Right atrium auricular region (tissue), 2 donors: ENCODE measurements around the gene UQCR11. TPM values are rescaled to one million over a fixed set of nuclear protein-coding genes. Genes with fewer than 3 reads are reported as not detected.

Source experiments
- DNase-seq: peaks from one replicate; pipeline ENCODE4 v3.0.0-alpha.2; 2019; ENCODE audit warnings: low spot score
- H3K27ac ChIP-seq, 2 donors: fragments of 200-600 bp; sonication (generic); 1 replicate in 1 of 2; 2 replicates in 1 of 2; pipeline ENCODE4 v1.5.1; 2016 to 2019
- H3K27me3 ChIP-seq, 2 donors: fragments of 200-600 bp; sonication (generic); one replicate each; pipeline versions ENCODE4 v1.5.1 to v1.6.0; 2017 to 2019
- H3K36me3 ChIP-seq: fragments of 200-600 bp; sonication (generic); one replicate; pipeline ENCODE4 v1.5.1; 2016
- H3K4me1 ChIP-seq, 2 donors: fragments of 200-600 bp; sonication (generic); one replicate each; pipeline versions ENCODE4 v1.5.1 to v1.6.0; 2017 to 2019
- H3K4me3 ChIP-seq, 2 donors: fragments of 200-600 bp; sonication (generic); 1 replicate in 1 of 2; 2 replicates in 1 of 2; pipeline ENCODE4 v1.5.1; 2017 to 2019; ENCODE audit warnings: mild to moderate bottlenecking in 1 of 2, moderate library complexity in 1 of 2
- H3K9me3 ChIP-seq, 2 donors: fragments of 200-600 bp; sonication (generic); one replicate each; pipeline ENCODE4 v1.5.1; 2019
- total RNA-seq, 2 donors: library from RNA; depleted of rRNA; stranded (reverse); fragments of >200 nt; gene quantifications; one replicate each; pipeline ENCODE4 v1.1.0, GENCODE V29; 2016
- TF ChIP-seq, protein P1 (sequence below), 2 donors: fragments of 200-600 bp; sonication (generic); IDR thresholded peaks; one replicate each; pipeline ENCODE4 v1.5.1; 2019; ENCODE audit warnings: antibody characterized with exemption in 2 of 2

Gene UQCR11
- total RNA-seq, 2 donors from 2014 or later, result 172 to 191 TPM

DNA sequence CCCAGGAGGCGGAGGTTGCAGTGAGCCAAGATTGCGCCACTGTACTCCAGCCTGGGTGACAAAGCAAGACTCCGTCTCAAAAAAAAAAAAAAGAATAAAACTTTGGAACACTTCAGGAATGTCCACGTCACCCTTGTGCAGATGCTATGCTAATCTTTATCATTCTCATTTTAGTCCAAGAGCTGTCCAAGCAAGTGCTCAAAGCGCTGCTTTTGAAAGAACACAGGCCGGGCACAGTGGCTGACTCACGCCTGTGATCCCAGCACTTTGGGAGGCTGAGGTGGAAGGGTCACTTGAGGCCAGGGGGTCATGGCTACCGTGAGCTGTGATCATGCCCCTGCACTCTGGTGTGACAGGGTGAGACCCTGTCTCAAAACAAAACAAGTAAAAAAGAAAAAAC, 11.1 kb upstream of the UQCR11 start:
- peaks cover 35% of the 10 kb centered on the region for H3K36me3 ChIP-seq
- TF ChIP-seq, protein P1, sequence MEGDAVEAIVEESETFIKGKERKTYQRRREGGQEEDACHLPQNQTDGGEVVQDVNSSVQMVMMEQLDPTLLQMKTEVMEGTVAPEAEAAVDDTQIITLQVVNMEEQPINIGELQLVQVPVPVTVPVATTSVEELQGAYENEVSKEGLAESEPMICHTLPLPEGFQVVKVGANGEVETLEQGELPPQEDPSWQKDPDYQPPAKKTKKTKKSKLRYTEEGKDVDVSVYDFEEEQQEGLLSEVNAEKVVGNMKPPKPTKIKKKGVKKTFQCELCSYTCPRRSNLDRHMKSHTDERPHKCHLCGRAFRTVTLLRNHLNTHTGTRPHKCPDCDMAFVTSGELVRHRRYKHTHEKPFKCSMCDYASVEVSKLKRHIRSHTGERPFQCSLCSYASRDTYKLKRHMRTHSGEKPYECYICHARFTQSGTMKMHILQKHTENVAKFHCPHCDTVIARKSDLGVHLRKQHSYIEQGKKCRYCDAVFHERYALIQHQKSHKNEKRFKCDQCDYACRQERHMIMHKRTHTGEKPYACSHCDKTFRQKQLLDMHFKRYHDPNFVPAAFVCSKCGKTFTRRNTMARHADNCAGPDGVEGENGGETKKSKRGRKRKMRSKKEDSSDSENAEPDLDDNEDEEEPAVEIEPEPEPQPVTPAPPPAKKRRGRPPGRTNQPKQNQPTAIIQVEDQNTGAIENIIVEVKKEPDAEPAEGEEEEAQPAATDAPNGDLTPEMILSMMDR (IDR thresholded peaks at IDR 0.05), result no peak
- no peaks in the 10 kb centered on the region for H3K27me3 ChIP-seq
- H3K4me1 ChIP-seq, result no peaks in the 10 kb centered on the region
- no peak for DNase-seq
- H3K9me3 ChIP-seq, result no peaks in the 10 kb centered on the region
- H3K4me3 ChIP-seq, result no peak overlapping the region
- H3K27ac ChIP-seq, result no peak overlapping the region

DNA sequence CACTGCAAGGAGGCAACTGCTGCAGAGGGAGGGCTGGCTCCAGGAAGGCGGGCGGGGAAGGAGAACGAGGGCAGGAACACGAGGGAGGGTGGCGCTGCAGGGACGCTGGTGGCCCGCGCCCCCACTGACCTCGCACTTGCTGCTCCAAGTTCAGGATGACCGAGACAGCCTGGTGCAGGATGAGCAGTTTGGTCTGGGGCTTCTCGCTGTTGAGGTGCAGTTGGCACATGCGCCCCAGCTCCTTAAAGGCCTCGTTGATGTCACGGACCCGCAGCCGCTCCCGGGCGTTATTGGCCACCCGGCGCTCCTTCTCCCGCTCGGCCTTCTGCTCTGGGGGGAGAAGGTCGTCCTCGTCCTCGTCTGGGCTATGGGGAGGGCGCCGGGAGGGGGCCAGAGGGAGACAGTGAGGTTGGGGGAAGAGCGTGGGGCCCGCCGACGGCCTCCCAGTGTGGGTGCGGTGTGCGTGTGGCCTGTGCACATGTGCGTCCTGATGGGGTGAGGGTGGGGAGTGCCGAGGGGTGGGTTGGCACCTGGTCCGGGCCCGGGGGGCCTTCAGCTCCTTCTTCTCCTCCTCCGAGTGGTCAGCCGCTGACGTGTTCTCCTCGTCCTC, 10.0 kb upstream of the UQCR11 start:
- H3K36me3 ChIP-seq, result peaks cover 33% of the 10 kb centered on the region
- no peaks in the 10 kb centered on the region for H3K9me3 ChIP-seq
- no peaks in the 10 kb centered on the region for H3K27me3 ChIP-seq
- H3K4me3 ChIP-seq, result no peak overlapping the region
- H3K27ac ChIP-seq, result no peak overlapping the region
- no peaks in the 10 kb centered on the region for H3K4me1 ChIP-seq
- DNase-seq, result no peak
- TF ChIP-seq, protein P1 (IDR thresholded peaks at IDR 0.05), result no peak

DNA sequence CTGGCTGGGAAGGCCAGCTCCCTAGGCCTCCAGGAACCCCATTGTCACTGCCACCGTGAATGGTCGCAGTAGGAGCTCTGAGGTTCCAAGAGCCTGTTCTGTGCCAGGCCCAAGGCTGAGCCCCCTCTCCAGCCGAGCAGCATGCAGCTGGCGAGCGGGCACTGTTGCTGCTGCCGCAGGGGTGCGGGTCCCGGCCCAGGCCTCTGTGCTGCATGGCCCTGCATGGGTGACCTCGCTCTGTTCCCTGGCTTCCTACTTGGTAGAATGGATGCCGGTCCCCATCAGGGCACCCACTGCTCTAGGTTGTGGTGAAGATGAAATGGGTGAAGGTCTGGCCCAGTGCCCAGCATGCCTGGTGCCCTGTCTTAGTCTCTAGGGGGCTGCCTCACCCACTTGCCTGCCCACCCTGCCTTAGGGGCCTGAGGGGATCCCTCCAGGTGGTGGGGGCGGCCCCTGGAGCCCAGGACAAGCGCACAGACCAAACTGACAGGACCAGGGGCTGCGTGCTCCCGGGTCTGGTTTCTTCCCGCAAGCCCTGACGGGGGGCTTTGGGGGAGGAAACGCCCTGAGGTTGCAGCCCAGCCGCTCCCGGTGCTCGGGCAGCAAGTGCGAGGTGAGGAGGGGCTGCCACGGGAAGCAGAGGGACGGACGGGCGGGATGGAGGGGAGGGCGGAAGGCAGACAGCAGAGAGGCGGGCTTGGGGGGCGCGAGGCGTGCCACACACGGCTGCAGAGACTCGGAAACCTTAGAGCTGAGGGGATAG, 8.7 kb upstream of the UQCR11 start:
- Histone ChIP-seq H3K27me3 (no peaks in the 10 kb centered on the region), H3K9me3 (no peaks in the 10 kb centered on the region), H3K4me3 (no peak overlapping the region), H3K36me3 (peaks cover 33% of the 10 kb centered on the region), H3K27ac (no peak overlapping the region), H3K4me1 (no peaks in the 10 kb centered on the region)
- no peak for DNase-seq
- TF ChIP-seq, protein P1 (IDR thresholded peaks at IDR 0.05), result no peak

DNA sequence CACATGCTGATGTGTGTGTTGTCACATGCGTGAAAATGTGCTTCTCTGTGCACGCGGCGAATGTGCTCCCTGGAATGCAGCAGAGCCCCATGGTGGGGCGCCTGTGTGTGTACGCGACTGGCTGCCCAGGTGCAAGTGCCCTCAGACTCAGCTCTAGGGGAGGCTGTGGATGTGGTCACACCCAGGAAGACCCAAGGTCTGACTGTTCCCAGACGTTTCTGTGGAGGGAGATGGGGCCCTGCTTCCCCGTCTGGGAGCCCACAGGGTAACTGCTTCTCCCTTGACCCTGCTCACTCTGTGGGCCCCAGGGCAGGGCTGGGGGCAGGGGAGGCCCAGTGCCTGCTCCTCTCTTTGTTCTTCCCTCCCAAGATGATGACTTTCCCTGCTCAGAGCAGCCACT, 7.9 kb upstream of the UQCR11 start:
- no peak overlapping the region for H3K4me3 ChIP-seq

DNA sequence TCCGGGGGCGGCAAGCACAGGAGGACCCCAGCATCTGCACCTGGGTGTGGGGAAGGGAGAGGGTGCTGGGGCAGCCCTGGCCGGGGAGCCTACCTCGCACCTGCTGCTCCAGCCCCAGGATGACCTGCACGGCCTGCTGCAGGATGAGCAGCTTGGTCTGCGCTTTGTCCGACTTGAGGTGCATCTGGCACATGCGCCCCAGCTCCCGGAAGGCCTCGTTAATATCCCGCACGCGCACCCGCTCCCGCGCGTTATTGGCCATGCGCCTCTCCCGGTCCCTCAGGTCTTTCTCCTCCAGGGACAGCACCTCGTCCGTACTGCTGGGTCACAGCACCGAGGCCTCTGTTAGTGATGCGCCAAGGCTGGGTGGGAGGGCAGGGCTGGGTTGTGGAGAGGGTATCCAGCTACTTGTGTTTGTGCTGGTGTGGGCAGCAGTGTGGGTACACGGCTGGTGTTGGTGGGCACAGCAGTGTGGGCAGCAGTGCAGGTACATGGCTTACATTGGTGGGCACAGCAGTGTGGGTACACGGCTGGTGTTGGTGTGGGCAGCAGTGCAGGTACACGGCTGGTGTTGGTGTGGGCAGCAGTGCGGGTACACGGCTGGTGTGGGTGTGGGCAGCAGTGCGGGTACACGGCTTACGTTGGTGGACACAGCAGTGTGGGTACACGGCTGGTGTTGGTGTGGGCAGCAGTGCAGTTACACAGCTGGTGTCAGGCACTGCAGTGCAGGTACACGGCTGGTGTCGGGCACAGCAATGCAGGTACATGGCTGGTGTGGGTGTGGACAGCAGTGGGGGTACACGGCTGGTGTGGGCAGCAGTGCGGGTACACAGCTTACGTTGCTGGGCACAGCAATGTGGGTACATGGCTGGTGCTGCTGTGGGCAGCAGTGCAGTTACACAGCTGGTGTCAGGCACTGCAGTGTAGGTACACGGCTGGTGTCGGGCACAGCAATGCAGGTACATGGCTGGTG, 7.1 kb upstream of the UQCR11 start:
- H3K27ac ChIP-seq, result no peak overlapping the region
- peaks cover 33% of the 10 kb centered on the region for H3K36me3 ChIP-seq
- H3K4me1 ChIP-seq, result no peaks in the 10 kb centered on the region
- no peak for DNase-seq
- H3K4me3 ChIP-seq, result no peak overlapping the region
- no peaks in the 10 kb centered on the region for H3K9me3 ChIP-seq
- TF ChIP-seq, protein P1 (IDR thresholded peaks at IDR 0.05), result no peak
- H3K27me3 ChIP-seq, result no peaks in the 10 kb centered on the region

More for the DNA sequence above, 7.9 kb upstream of the UQCR11 start:
- Histone ChIP-seq H3K27ac (no peak overlapping the region), H3K27me3 (no peaks in the 10 kb centered on the region), H3K36me3 (peaks cover 33% of the 10 kb centered on the region), H3K9me3 (no peaks in the 10 kb centered on the region), H3K4me1 (no peaks in the 10 kb centered on the region)
- TF ChIP-seq, protein P1 (IDR thresholded peaks at IDR 0.05), result no peak
- DNase-seq, result no peak
